Measurements from ENCODE around the gene HMGB3.

DNA sequence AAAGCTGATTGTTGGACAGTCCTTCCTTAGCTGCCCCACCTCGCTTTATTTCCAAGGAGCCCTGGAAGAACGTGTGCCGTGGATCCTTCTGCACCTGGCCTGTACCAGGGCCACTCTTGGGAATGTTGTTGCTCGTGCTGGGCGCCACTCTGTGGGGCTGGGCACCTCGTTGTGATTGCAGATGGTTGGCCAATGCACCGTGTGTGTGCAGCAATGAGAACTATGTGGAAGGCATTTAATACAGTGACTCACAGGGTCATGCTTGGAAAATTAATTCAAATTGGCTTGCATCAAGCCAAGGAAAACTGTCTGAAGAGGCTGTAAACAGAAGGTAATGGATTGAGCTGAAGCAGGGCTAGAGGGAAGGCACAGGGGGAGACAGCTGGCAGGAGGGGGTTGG is 47.7 kb upstream of the HMGB3 start:
- TF ChIP-seq POLR2A (IDR thresholded peaks at IDR 0.05): no peak
- TF ChIP-seq, protein P1, sequence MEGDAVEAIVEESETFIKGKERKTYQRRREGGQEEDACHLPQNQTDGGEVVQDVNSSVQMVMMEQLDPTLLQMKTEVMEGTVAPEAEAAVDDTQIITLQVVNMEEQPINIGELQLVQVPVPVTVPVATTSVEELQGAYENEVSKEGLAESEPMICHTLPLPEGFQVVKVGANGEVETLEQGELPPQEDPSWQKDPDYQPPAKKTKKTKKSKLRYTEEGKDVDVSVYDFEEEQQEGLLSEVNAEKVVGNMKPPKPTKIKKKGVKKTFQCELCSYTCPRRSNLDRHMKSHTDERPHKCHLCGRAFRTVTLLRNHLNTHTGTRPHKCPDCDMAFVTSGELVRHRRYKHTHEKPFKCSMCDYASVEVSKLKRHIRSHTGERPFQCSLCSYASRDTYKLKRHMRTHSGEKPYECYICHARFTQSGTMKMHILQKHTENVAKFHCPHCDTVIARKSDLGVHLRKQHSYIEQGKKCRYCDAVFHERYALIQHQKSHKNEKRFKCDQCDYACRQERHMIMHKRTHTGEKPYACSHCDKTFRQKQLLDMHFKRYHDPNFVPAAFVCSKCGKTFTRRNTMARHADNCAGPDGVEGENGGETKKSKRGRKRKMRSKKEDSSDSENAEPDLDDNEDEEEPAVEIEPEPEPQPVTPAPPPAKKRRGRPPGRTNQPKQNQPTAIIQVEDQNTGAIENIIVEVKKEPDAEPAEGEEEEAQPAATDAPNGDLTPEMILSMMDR (IDR thresholded peaks at IDR 0.05): no peak
- TF ChIP-seq POLR2AphosphoS5 (IDR thresholded peaks at IDR 0.05): no peak
